ENCODE measurements around the gene HTR3C.

DNA sequence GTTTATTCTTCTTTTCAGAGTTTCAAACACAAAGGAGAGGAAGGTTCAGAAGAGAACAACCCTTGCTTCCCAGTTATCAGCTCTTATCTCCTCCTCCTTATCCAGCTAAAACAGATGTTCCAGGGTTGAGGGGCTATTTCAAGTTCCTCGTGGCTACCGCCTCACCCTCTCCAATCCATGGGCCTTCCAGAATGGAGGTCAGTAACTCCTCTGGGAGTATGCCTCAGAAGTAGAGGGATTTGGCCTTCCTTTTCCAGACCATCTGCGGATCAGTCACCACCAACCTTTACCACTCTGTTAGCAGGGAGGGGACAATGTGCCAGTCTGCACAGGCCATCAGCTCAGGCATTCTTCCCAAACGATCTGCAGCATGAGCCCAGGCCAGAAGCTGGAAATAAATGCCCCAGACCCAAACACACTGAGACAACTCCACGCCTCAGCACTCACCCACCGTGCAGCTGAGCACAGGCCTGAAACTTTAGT, 14.8 kb downstream of the HTR3C start:
- TF ChIP-seq, protein P1, sequence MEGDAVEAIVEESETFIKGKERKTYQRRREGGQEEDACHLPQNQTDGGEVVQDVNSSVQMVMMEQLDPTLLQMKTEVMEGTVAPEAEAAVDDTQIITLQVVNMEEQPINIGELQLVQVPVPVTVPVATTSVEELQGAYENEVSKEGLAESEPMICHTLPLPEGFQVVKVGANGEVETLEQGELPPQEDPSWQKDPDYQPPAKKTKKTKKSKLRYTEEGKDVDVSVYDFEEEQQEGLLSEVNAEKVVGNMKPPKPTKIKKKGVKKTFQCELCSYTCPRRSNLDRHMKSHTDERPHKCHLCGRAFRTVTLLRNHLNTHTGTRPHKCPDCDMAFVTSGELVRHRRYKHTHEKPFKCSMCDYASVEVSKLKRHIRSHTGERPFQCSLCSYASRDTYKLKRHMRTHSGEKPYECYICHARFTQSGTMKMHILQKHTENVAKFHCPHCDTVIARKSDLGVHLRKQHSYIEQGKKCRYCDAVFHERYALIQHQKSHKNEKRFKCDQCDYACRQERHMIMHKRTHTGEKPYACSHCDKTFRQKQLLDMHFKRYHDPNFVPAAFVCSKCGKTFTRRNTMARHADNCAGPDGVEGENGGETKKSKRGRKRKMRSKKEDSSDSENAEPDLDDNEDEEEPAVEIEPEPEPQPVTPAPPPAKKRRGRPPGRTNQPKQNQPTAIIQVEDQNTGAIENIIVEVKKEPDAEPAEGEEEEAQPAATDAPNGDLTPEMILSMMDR (IDR thresholded peaks at IDR 0.05 in 4 of 5, conservative IDR thresholded peaks at IDR 0.05 in 1 of 5) = no peak
- TF ChIP-seq POLR2A (IDR thresholded peaks at IDR 0.05) = no peak
